Esophagus squamous epithelium (tissue), 4 donors: Measurements from ENCODE around the gene SDR9C7.
A peak's percentile ranks its signal among the peaks of the same experiment; 100 is the strongest.

Source experiments
- CTCF ChIP-seq, 6 experiments: fragments of 450-650 bp in 4 of 6; fragments of 200-600 bp in 2 of 6; sonication (generic) in 2 of 6; IDR thresholded peaks; one replicate each; pipeline ENCODE4 v1.5.1; 2016 to 2019; ENCODE audit warnings: antibody characterized with exemption in 6 of 6, mild to moderate bottlenecking in 4 of 6, moderate library complexity in 4 of 6
- POLR2A ChIP-seq, 4 donors: fragments of 450-650 bp; IDR thresholded peaks; one replicate each; pipeline ENCODE4 v1.6.1; 2017; ENCODE audit warnings: antibody characterized with exemption in 4 of 4, mild to moderate bottlenecking in 4 of 4, moderate library complexity in 3 of 4

DNA sequence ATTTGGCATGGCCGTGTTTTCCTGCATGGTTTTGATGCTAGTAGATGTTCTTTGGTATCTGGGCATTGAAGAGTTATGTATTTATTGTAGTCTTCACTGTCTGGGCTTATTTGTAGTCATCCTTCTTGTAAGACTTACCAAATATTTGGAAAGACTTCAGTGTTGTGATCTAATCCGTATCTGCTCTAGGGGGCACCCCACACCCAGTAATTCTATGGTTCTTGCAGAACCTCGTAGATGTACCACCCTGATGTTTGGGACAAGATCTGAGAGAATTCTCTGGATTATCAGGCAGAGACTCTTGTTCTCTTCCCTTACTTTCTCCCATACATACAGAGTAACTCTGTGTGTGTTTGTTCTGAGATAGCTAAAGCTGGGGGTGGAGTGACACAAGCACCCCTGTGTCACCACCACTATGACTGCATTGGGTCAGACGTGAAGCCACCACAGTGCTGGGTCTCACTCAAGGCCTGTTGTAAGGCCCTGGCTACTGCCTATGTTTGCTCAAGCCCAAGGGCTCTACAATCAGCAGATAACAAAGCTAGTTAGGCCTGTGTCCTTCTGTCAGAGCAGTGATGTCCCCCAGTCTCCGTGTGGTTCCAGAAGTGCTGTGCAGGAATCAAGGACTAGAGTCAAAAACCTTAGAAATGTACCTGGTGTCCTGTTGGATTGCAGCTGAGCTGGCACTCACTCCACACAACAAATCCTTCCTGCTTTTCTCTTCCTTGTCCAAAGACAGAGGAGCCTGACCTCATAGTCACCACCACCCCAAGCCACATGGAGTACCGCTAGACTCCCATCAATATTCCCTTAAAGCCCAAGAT, 13.6 kb upstream of the SDR9C7 start:
- peak in 1 of 6 experiments; percentile 13 for TF ChIP-seq CTCF (IDR thresholded peaks at IDR 0.05)
- TF ChIP-seq POLR2A (IDR thresholded peaks at IDR 0.05), result no peak
